ENCODE results near the gene FAM117B.

The FAM117B gene

GRCh38 chr2:202612145-202612544, 22.6 kb upstream of the FAM117B start:
- Histone ChIP-seq H3K36me3 (ENCODE audit: control insufficient read depth, insufficient read depth, low read length) (no peaks in the 10 kb centered on the region), H3K27ac (ENCODE audit: low read depth, low read length) (no peak overlapping the region), H3K27me3 (ENCODE audit: control insufficient read depth, insufficient read depth, low read length) (no peaks in the 10 kb centered on the region), H3K9ac (ENCODE audit: low read length) (no peak overlapping the region), H3K4me3 (ENCODE audit: low read length) (no peak overlapping the region), H3K4me1 (ENCODE audit: control insufficient read depth, insufficient read depth, low read length) (peaks cover 2% of the 10 kb centered on the region)

GRCh38 chr2:202613479-202613878, 21.3 kb upstream of the FAM117B start:
- Histone ChIP-seq H3K4me3 (ENCODE audit: low read length) (no peak overlapping the region), H3K36me3 (ENCODE audit: control insufficient read depth, insufficient read depth, low read length) (no peaks in the 10 kb centered on the region), H3K9ac (ENCODE audit: low read length) (no peak overlapping the region), H3K27ac (ENCODE audit: low read depth, low read length) (no peak overlapping the region), H3K4me1 (ENCODE audit: control insufficient read depth, insufficient read depth, low read length) (peaks cover 2% of the 10 kb centered on the region), H3K27me3 (ENCODE audit: control insufficient read depth, insufficient read depth, low read length) (no peaks in the 10 kb centered on the region)

GRCh38 chr2:202624133-202624532, 10.6 kb upstream of the FAM117B start:
- Histone ChIP-seq H3K9ac (ENCODE audit: low read length) (no peak overlapping the region), H3K4me1 (ENCODE audit: control insufficient read depth, insufficient read depth, low read length) (no peaks in the 10 kb centered on the region), H3K36me3 (ENCODE audit: control insufficient read depth, insufficient read depth, low read length) (no peaks in the 10 kb centered on the region), H3K27ac (ENCODE audit: low read depth, low read length) (no peak overlapping the region), H3K4me3 (ENCODE audit: low read length) (no peak overlapping the region), H3K27me3 (ENCODE audit: control insufficient read depth, insufficient read depth, low read length) (no peaks in the 10 kb centered on the region)

GRCh38 chr2:202627042-202627441, 7.7 kb upstream of the FAM117B start:
- no peaks in the 10 kb centered on the region for H3K36me3 ChIP-seq (ENCODE audit: control insufficient read depth, insufficient read depth, low read length)
- no peak overlapping the region for H3K9ac ChIP-seq (ENCODE audit: low read length)
- no peaks in the 10 kb centered on the region for H3K27me3 ChIP-seq (ENCODE audit: control insufficient read depth, insufficient read depth, low read length)
- no peak overlapping the region for H3K27ac ChIP-seq (ENCODE audit: low read depth, low read length)
- no peaks in the 10 kb centered on the region for H3K4me1 ChIP-seq (ENCODE audit: control insufficient read depth, insufficient read depth, low read length)
- no peak overlapping the region for H3K4me3 ChIP-seq (ENCODE audit: low read length)

- Histone ChIP-seq H3K9ac (ENCODE audit: low read length) (no peak overlapping the region), H3K36me3 (ENCODE audit: control insufficient read depth, insufficient read depth, low read length) (no peaks in the 10 kb centered on the region), H3K4me1 (ENCODE audit: control insufficient read depth, insufficient read depth, low read length) (no peaks in the 10 kb centered on the region), H3K27ac (ENCODE audit: low read depth, low read length) (no peak overlapping the region), H3K27me3 (ENCODE audit: control insufficient read depth, insufficient read depth, low read length) (no peaks in the 10 kb centered on the region), H3K4me3 (ENCODE audit: low read length) (no peak overlapping the region)
Observed at GRCh38 chr2:202628646-202629198, 6.0 kb upstream of the FAM117B start.

- no peak overlapping the region for H3K27ac ChIP-seq (ENCODE audit: low read depth, low read length)
- H3K4me3 ChIP-seq (ENCODE audit: low read length), result no peak overlapping the region
- H3K36me3 ChIP-seq (ENCODE audit: control insufficient read depth, insufficient read depth, low read length), result no peaks in the 10 kb centered on the region
- H3K9ac ChIP-seq (ENCODE audit: low read length), result no peak overlapping the region
- H3K4me1 ChIP-seq (ENCODE audit: control insufficient read depth, insufficient read depth, low read length), result peaks cover 6% of the 10 kb centered on the region
- H3K27me3 ChIP-seq (ENCODE audit: control insufficient read depth, insufficient read depth, low read length), result no peaks in the 10 kb centered on the region
Observed at GRCh38 chr2:202632682-202633290, 2.0 kb upstream of the FAM117B start.

GRCh38 chr2:202633470-202633869, 1.3 kb upstream of the FAM117B start:
- H3K27ac ChIP-seq (ENCODE audit: low read depth, low read length), result no peak overlapping the region
- no peaks in the 10 kb centered on the region for H3K36me3 ChIP-seq (ENCODE audit: control insufficient read depth, insufficient read depth, low read length)

GRCh38 chr2:202635428-202636212, 851 bp downstream of the FAM117B start:
- peak overlapping the region; percentile 45 for H3K9ac ChIP-seq (ENCODE audit: low read length)

More at GRCh38 chr2:202633470-202633869, 1.3 kb upstream of the FAM117B start:
- Histone ChIP-seq H3K4me1 (ENCODE audit: control insufficient read depth, insufficient read depth, low read length) (peaks cover 6% of the 10 kb centered on the region), H3K4me3 (ENCODE audit: low read length) (no peak overlapping the region), H3K27me3 (ENCODE audit: control insufficient read depth, insufficient read depth, low read length) (no peaks in the 10 kb centered on the region), H3K9ac (ENCODE audit: low read length) (no peak overlapping the region)

GRCh38 chr2:202636213-202636513, 1.4 kb downstream of the FAM117B start:
- H3K4me1 ChIP-seq (ENCODE audit: control insufficient read depth, insufficient read depth, low read length), result peaks cover 6% of the 10 kb centered on the region
- H3K36me3 ChIP-seq (ENCODE audit: control insufficient read depth, insufficient read depth, low read length), result no peaks in the 10 kb centered on the region
- peak overlapping the region; percentile 73 for H3K27ac ChIP-seq (ENCODE audit: low read depth, low read length)
- peak overlapping the region; percentile 80 for H3K4me3 ChIP-seq (ENCODE audit: low read length)
- H3K27me3 ChIP-seq (ENCODE audit: control insufficient read depth, insufficient read depth, low read length), result no peaks in the 10 kb centered on the region
- peak overlapping the region; percentile 45 for H3K9ac ChIP-seq (ENCODE audit: low read length)

More at GRCh38 chr2:202635428-202636212, 851 bp downstream of the FAM117B start:
- Histone ChIP-seq H3K4me1 (ENCODE audit: control insufficient read depth, insufficient read depth, low read length) (peaks cover 6% of the 10 kb centered on the region), H3K27ac (ENCODE audit: low read depth, low read length) (peak overlapping the region; percentile 83), H3K4me3 (ENCODE audit: low read length) (peak overlapping the region; percentile 80), H3K27me3 (ENCODE audit: control insufficient read depth, insufficient read depth, low read length) (no peaks in the 10 kb centered on the region), H3K36me3 (ENCODE audit: control insufficient read depth, insufficient read depth, low read length) (no peaks in the 10 kb centered on the region)

GRCh38 chr2:202638721-202639120, 4.0 kb downstream of the FAM117B start:
- H3K36me3 ChIP-seq (ENCODE audit: control insufficient read depth, insufficient read depth, low read length), result no peaks in the 10 kb centered on the region
- no peak overlapping the region for H3K4me3 ChIP-seq (ENCODE audit: low read length)
- no peaks in the 10 kb centered on the region for H3K27me3 ChIP-seq (ENCODE audit: control insufficient read depth, insufficient read depth, low read length)
- no peak overlapping the region for H3K9ac ChIP-seq (ENCODE audit: low read length)
- H3K27ac ChIP-seq (ENCODE audit: low read depth, low read length), result no peak overlapping the region
- peaks cover 6% of the 10 kb centered on the region for H3K4me1 ChIP-seq (ENCODE audit: control insufficient read depth, insufficient read depth, low read length)

GRCh38 chr2:202639231-202639630, 4.5 kb downstream of the FAM117B start:
- Histone ChIP-seq H3K4me3 (ENCODE audit: low read length) (no peak overlapping the region), H3K4me1 (ENCODE audit: control insufficient read depth, insufficient read depth, low read length) (peaks cover 6% of the 10 kb centered on the region), H3K27me3 (ENCODE audit: control insufficient read depth, insufficient read depth, low read length) (no peaks in the 10 kb centered on the region), H3K27ac (ENCODE audit: low read depth, low read length) (no peak overlapping the region), H3K9ac (ENCODE audit: low read length) (no peak overlapping the region), H3K36me3 (ENCODE audit: control insufficient read depth, insufficient read depth, low read length) (no peaks in the 10 kb centered on the region)

- Histone ChIP-seq H3K4me3 (ENCODE audit: low read length) (no peak overlapping the region), H3K4me1 (ENCODE audit: control insufficient read depth, insufficient read depth, low read length) (no peaks in the 10 kb centered on the region), H3K9ac (ENCODE audit: low read length) (no peak overlapping the region), H3K27me3 (ENCODE audit: control insufficient read depth, insufficient read depth, low read length) (no peaks in the 10 kb centered on the region), H3K27ac (ENCODE audit: low read depth, low read length) (no peak overlapping the region), H3K36me3 (ENCODE audit: control insufficient read depth, insufficient read depth, low read length) (no peaks in the 10 kb centered on the region)
Observed at GRCh38 chr2:202642567-202642966, 7.8 kb downstream of the FAM117B start.

All from rectal smooth muscle tissue (tissue), 1 donor.